Skin epidermis (tissue), 12 donors: ENCODE data around the gene SMYD2.
A peak's percentile ranks its signal among the peaks of the same experiment; 100 is the strongest.

Experiments
- H3K27ac ChIP-seq, 21 experiments: fragments of 200-600 bp; sonication (generic) in 11 of 21; one replicate each; pipeline ENCODE4 v1.5.0; 2020; ENCODE audit warnings: mild to moderate bottlenecking in 3 of 21, inconsistent platforms in 2 of 21, moderate library complexity in 2 of 21
- H3K4me3 ChIP-seq, 7 experiments: fragments of 200-600 bp; sonication (generic) in 2 of 7; one replicate each; pipeline ENCODE4 v1.5.0; 2020; ENCODE audit warnings: inconsistent platforms in 2 of 7, mild to moderate bottlenecking in 2 of 7, moderate library complexity in 1 of 7

SMYD2 gene

GRCh38 chr1:214296860-214297745 is 16.1 kb downstream of the SMYD2 start:
- H3K4me3 ChIP-seq: no peak overlapping the region
- no peak overlapping the region for H3K27ac ChIP-seq

- no peak overlapping the region for H3K4me3 ChIP-seq
- no peak overlapping the region for H3K27ac ChIP-seq
These were observed 19.3 kb downstream of the SMYD2 start for GRCh38 chr1:214300149-214300780.

GRCh38 chr1:214301526-214301925 is 20.6 kb downstream of the SMYD2 start:
- no peak overlapping the region for H3K27ac ChIP-seq
- no peak overlapping the region for H3K4me3 ChIP-seq

- H3K4me3 ChIP-seq: no peak overlapping the region
These were observed 22.4 kb downstream of the SMYD2 start for GRCh38 chr1:214303141-214303930.

GRCh38 chr1:214305164-214305751 is 24.3 kb downstream of the SMYD2 start:
- no peak overlapping the region for H3K4me3 ChIP-seq
- no peak overlapping the region for H3K27ac ChIP-seq

More at GRCh38 chr1:214303141-214303930, 22.4 kb downstream of the SMYD2 start:
- H3K27ac ChIP-seq: no peak overlapping the region

GRCh38 chr1:214306269-214306668 is 25.3 kb downstream of the SMYD2 start:
- no peak overlapping the region for H3K27ac ChIP-seq
- H3K4me3 ChIP-seq: no peak overlapping the region

- peak overlapping the region in 1 of 21 experiments; percentile 12 for H3K27ac ChIP-seq
- H3K4me3 ChIP-seq: no peak overlapping the region
These were observed 29.1 kb downstream of the SMYD2 start for GRCh38 chr1:214310010-214310409.

GRCh38 chr1:214310777-214311690 is 30.1 kb downstream of the SMYD2 start:
- no peak overlapping the region for H3K4me3 ChIP-seq
- H3K27ac ChIP-seq: peak overlapping the region in 1 of 21 experiments; percentile 12

GRCh38 chr1:214312530-214313051 is 31.6 kb downstream of the SMYD2 start:
- H3K27ac ChIP-seq: no peak overlapping the region

GRCh38 chr1:214314178-214314843 is 33.4 kb downstream of the SMYD2 start:
- Histone ChIP-seq H3K4me3 (no peak overlapping the region), H3K27ac (no peak overlapping the region)

More at GRCh38 chr1:214312530-214313051, 31.6 kb downstream of the SMYD2 start:
- no peak overlapping the region for H3K4me3 ChIP-seq

- H3K27ac ChIP-seq: no peak overlapping the region
- H3K4me3 ChIP-seq: no peak overlapping the region
These were observed 35.6 kb downstream of the SMYD2 start for GRCh38 chr1:214316593-214316992.

GRCh38 chr1:214317300-214317699 is 36.3 kb downstream of the SMYD2 start:
- no peak overlapping the region for H3K27ac ChIP-seq
- no peak overlapping the region for H3K4me3 ChIP-seq

GRCh38 chr1:214317734-214318133 is 36.8 kb downstream of the SMYD2 start:
- H3K27ac ChIP-seq: no peak overlapping the region
- H3K4me3 ChIP-seq: no peak overlapping the region

- Histone ChIP-seq H3K27ac (no peak overlapping the region), H3K4me3 (no peak overlapping the region)
These were observed 37.4 kb downstream of the SMYD2 start for GRCh38 chr1:214318356-214318755.

- Histone ChIP-seq H3K4me3 (no peak overlapping the region), H3K27ac (no peak overlapping the region)
These were observed 38.2 kb downstream of the SMYD2 start for GRCh38 chr1:214318956-214319736.

GRCh38 chr1:214319938-214320337 is 39.0 kb downstream of the SMYD2 start:
- no peak overlapping the region for H3K27ac ChIP-seq
- no peak overlapping the region for H3K4me3 ChIP-seq

- no peak overlapping the region for H3K27ac ChIP-seq
- H3K4me3 ChIP-seq: no peak overlapping the region
These were observed 40.9 kb downstream of the SMYD2 start for GRCh38 chr1:214321705-214322453.
